ENCODE results near the gene CYP46A1. TPM values are rescaled to one million over a fixed set of nuclear protein-coding genes. Genes with fewer than 3 reads are reported as not detected.
A peak's percentile ranks its signal among the peaks of the same experiment; 100 is the strongest.

The CYP46A1 gene
- total RNA-seq, 1 donor from 2014 or later = under 0.01 TPM

GRCh38 chr14:99735189-99736135 lies 51.4 kb downstream of the CYP46A1 start:
- no peak for TF ChIP-seq CTCF (conservative IDR thresholded peaks at IDR 0.05; ENCODE audit: low read depth, low read length)
- H3K4me3 ChIP-seq (ENCODE audit: low read depth, low read length) = no peak overlapping the region
- DNase-seq (ENCODE audit: low read depth) = no peak

DNA sequence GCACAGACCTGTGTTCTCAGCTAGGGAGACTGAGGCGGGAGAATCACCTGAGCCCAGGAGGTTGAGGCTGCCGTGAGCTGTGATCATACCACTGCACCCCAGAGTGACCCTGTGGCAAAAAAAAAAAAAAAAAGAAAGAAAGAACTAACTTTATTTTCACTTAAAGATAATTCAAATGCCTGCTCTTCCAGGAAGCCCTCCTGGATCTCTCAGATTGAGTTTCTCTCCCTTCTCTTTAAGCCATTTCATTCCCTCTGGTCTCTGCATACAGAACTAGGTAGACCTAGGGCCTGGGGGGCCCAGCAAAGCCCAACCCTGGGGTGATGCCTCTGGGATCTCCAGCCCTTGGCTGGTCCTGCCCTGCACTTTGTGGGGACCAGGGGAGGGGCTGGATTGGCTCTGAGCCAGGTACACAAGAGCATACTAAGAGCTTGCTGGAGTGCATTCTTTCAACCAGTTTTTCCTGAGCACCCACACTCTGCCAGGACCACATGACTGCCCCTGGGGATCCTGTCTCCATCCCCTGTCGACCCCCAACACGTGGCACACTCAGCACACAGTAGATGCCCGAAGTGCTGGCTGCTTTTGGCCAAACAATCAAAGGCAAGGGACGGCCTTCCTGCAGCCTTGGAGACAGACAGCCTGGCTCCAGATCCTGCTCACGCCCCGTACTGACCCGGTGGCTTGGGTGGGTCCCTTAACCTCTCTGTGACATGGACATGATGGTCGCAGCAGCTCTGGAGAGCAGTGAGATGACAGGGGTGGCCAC lies 52.7 kb downstream of the CYP46A1 start:
- no peak for DNase-seq (ENCODE audit: low read depth)
- no peak for TF ChIP-seq CTCF (conservative IDR thresholded peaks at IDR 0.05; ENCODE audit: low read depth, low read length)
- H3K4me3 ChIP-seq (ENCODE audit: low read depth, low read length) = no peak overlapping the region

DNA sequence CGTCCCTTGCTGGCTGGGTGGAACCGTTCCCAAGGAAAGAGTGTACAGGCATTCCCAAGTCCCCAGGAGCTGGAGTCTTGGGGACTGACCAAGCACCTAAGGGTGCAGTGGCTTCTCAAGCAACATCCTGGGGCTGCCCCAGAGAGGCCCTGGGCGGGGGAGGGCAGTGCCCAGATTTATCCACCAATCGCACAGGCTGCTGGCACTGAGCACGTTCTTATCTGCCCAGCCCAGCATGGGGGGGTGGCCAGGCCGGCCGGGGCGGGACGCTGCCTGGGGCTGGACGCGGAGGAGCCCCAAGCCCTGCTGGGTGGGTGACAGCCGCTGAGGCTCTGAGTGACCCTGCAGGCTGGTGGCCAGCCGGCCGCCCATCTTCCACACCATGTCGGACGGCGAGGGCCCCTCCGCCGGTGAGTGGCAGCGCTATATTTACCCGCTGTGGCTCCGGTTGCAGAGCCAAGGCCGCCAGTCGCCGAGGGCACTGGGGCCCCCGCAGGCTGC lies 53.4 kb downstream of the CYP46A1 start:
- DNase-seq (ENCODE audit: low read depth) = no peak
- peak overlapping the region; percentile 69 for H3K4me3 ChIP-seq (ENCODE audit: low read depth, low read length)
- no peak for TF ChIP-seq CTCF (conservative IDR thresholded peaks at IDR 0.05; ENCODE audit: low read depth, low read length)

DNA sequence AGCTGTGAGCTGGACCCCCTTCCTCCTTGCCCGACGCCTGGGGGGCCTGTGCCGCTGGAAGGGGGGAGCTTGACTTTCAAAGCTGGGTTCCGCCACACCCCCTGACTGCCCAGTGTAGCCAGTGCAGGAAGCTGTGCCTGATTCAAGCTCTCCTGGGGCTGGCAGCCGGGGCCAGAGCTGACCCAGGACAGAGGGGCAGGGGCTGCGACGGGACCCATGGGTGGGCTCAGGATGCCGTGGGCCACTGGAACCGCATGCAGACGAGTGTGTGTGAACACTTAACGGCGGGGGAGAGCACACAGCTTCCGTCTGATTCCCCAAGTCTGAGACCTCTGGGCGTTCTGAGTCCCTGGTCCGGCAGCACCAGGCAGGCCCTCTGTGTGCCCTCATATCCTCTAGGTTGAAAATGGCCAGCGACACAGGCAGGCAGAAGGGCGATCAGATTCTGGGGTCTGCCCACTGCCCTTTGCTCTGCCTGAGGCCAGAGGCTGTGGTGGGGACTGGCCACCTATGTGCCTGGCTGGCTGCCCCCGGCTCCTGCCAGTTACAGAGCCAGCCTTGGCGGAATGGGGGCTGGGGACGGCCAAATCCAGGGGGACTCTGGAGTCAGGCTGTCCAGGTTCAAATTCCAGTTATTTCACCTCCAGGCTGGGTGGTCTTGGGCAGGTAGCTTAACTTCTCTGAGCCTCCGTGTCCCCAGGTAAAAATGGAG lies 54.0 kb downstream of the CYP46A1 start:
- peak overlapping the region; percentile 69 for H3K4me3 ChIP-seq (ENCODE audit: low read depth, low read length)
- DNase-seq (ENCODE audit: low read depth) = no peak
- no peak for TF ChIP-seq CTCF (conservative IDR thresholded peaks at IDR 0.05; ENCODE audit: low read depth, low read length)

- no peak for TF ChIP-seq CTCF (conservative IDR thresholded peaks at IDR 0.05; ENCODE audit: low read depth, low read length)
- no peak overlapping the region for H3K4me3 ChIP-seq (ENCODE audit: low read depth, low read length)
- no peak for DNase-seq (ENCODE audit: low read depth)
Observed at GRCh38 chr14:99740411-99740810, 56.3 kb downstream of the CYP46A1 start.

DNA sequence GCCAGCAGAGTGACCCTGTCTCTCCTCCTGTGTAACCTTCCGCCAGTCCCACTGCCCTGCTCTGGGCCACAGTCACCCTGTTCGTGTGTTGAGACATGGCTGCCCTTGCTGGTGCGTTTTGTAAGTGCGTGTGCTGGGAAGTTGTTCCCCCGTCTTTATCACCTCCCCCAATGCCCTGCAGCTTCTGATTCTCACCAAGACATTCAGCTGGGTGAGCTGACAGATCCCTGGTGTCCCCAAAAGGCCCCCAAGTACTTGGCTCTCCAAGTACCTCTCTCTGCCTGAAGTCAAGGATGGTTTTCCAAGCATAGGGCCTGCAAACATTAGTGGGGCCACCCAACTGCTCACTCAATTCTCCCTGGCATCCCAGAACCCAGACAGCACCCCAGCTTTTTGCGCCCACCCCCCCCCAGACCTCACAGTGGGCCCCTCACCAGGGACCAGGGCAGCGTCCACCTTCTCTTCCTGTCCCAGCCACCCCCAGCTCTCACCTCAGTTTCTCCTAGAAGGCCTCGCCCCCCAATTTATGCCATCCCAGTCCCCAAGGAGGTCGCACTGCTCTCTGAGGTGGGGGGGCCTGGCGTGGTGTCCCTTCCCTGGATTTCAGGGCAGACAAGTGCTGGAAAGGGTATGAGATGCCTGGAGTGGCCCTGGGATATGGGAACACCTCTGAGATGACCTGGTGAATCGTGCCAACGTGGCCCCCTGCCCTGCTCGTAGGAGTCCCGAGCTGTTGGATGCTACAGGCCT lies 57.3 kb downstream of the CYP46A1 start:
- TF ChIP-seq CTCF (conservative IDR thresholded peaks at IDR 0.05; ENCODE audit: low read depth, low read length) = no peak
- no peak for DNase-seq (ENCODE audit: low read depth)
- no peak overlapping the region for H3K4me3 ChIP-seq (ENCODE audit: low read depth, low read length)
